Measurements from ENCODE around the gene FUS.
"Not testable (repeated sequence)": the region's sequence is repeated elsewhere in the genome, so short reads cannot be mapped to it uniquely, and the experiment has no call there.

Gene FUS

DNA sequence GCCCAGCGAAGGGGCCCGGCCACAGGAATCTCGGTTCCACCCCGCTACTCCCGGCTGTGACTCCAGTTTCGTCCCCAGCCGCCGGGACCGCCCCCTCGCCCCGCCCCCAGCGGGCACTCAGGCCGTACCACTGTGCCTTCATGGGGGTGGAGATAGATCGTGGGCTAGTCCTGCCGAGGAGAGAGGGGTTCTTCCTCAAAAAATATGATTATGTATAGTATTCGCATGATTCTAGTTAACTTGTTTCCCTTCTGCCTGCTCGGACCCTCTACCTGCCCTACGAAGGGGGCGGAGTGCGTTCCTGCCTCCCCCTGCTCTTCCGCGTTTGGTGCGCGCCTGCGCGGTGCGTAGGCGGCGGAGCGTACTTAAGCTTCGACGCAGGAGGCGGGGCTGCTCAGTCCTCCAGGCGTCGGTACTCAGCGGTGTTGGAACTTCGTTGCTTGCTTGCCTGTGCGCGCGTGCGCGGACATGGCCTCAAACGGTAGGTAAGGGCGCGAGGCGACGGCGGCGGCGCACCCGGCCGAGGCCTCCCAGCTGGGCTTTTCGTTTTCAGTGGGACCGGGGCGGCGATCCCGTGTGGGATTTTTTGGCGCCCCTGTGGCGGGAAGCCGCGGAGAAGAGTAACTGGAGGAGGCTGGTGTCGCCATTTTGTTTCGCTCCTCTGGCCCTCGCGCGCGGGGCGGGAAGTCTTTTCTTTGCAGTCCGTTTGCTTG, at the start of gene FUS:
Gene FUS, plus strand, starts transcription at position 393 of the 713 bp plus-strand sequence. Its CDS starts 76 bp downstream, at position 469.
- DNase-seq, result peak; percentile 90

DNA sequence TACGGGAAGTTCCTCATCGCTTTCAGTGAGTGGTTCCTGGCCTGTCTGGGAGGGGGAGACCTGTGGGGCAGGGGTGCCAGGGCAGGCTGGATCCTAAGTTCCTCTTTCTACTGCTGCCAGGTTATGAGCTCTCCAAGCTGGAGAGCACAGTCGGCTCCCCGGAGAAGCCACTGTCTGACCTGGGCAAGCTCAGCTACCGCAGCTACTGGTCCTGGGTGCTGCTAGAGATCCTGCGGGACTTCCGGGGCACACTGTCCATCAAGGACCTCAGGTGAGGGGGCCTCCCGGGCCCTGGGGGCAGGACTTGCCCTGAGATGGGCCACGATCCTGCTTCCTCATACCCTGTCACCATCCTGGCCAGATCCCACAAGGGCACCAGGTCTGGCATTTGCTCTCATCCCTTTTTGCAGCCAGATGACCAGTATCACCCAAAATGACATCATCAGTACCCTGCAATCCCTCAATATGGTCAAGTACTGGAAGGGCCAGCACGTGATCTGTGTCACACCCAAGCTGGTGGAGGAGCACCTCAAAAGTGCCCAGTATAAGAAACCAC, 49.5 kb upstream of the FUS start:
- DNase-seq, result no peak

DNA sequence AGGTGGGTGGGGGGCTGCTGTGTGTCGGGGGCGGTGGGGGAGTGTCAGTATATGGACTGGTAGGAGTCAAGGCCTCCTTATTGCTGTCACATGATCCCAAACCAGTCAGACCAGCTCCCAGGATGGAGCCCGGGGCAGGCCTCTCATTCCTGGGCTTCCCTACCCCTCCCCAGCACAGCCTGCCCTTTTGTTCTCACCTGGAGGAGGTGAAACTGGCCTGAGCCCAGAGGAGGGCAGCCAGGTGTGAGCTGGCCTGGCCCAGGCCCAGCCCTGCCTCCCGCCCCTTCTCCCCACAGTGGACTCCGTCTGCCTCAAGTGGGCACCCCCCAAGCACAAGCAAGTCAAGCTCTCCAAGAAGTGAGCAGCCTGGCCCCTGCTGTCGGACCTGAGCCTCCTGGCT, 49.0 kb upstream of the FUS start:
- DNase-seq, result no peak

DNA sequence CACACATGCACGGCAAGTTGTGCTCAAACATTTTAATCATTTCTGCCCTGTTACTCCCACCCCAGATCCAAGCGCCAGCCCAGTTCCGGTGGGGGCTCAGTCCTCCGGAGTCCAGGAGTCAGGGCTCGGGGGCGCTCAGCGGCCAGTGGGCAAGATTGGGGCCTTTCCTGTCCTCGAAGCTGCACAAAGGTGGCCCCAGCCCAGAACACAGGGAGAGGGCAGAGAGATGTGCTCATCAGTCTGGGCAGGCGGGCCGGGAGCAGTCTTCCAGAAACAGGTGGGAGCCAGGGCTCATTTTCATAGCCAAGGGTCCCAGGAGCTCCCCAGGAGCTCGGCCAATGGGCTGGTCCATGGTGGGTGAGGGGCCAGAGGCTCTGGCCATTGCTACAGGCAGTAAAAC, 48.5 kb upstream of the FUS start:
- DNase-seq, result no peak

DNA sequence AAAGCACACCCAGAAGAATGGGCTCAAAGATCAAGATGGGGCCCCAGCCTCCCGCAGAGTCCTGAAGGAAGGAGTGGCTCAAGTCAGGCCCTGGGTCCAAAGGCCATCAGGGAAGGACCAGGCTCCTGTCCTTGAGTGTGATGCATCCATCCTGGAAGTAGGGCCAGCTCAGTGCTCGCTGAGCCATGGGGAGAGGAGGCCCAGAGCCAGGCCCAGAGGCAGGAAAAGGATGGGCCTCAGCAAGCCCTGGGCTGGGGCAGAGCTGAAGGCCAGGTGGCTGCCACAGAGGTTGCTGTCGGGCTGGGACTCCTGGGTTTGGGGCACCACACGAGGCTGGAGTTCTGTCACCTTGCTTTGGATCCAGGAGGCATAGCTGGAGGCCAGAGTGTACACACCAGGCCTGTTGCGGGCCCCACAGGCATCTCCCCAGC, 48.1 kb upstream of the FUS start:
- DNase-seq, result no peak

DNA sequence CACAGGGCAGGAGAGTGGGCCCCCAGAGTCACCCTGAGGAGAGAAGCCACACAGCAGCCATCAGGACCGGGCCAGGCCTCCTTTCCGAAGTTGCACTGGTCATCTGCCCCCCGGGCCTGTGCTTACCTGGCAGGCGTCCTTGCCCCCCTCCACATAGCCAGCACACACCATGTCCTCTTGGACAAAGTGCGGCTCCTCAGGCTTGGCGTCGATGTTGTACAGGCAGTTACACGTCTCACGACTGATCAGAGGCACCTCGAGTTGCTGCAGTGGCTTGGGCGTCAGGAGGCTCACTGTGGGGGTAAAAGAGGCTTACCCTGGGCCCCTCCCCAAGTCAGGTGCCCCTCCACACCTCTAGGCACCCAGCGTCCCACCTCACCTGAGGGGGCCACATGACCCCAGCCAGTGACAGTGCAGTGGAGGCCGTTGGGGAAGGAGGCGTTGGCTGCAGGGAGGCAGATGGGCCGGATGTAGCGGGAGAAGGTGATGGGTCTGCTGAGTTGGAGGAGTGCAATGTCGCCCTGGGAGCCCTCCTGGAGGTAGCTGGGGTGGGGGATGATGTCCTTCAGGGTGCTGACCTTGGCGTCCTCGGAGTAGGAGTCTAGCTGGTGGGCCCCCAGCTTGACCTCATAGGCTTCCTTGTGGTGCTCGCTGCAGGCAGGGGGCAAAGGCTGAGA, 47.5 kb upstream of the FUS start:
- no peak for DNase-seq

DNA sequence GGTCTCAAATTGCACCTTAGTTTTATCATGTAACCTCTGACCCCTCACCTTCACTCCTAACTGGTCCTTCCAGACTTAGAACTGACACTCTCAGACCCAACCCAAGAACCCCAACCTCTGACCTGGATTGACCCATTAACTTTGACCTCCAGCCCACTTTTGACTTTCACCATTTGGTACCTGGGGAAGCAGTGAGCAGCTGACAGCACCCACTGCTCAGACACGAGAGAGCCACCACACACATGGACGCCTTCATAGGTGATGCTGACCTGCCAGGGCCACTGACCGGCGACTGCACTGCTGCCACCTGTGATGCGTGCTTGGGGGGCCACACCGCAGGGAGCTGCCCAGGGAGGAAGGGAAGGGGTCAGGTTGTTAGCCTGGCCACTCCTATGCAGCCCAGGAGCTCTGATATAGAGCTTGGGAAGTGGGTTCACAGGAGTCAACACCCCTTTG, 46.9 kb upstream of the FUS start:
- no peak for DNase-seq

DNA sequence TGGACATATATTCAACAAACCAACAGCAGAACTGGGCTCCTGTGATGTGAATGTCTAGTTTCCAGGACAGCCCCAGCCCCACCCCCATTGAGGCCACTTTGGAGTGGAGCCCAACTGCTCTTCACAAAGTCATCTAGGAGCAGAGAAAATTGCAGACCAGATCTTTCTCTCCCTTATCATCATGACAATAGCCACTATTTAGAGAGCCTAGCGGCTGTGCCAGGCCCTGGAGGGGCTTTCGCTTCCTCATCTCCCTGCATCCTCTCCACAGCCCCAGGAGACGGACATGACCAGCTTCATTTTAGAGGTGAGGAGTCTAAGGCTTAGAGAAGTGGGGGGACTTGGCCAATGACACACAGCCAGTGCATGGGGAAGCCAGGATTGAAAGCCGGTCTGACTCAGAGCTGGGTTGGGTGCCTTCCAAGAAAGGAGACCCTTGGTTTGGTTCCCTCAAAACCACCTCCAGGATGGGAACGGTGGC, 45.8 kb upstream of the FUS start:
- no peak for DNase-seq

DNA sequence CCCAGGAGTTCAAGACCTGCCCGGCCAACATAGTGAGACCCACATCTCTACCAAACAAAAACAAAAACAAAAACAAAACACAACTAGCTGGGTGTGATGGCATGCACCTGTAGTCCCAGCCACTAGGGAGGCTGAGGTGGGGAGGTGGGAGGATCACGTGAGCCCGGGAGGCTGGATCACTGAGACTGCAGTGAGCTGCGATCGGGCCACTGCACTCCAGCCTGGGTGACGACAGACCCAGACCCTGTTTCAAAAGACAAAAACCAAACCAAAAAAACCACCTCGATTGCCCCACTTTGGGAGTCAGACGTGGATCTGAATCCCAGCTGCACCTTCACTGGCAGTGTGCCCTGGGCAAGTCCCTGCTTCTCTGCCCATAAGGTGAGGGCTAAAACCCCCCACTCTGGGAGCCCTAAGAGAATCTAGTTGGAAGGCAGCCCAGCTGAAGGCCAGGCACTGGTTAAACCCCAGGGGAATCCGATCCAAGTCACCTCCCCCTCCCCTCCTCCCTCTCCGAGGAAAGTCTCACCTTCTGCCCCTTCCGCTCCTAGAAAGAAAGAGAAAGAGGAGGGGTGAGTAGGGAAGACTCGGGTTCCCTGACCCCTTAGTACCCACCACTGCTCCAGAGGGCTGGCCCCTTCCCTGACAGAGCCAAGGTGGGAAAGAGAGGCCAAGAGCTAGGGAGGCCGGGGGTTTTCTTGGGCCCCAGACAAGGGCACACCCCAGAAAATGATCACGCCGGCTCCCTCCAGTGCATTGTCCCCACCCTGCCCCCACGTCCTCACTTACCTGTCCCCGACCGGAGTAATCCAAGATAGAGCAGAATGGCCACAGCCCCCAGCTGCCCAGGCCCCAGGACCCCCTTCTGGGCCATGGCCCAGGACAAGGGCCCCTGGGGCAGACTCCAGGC, 45.1 kb upstream of the FUS start:
- DNase-seq, result no peak

DNA sequence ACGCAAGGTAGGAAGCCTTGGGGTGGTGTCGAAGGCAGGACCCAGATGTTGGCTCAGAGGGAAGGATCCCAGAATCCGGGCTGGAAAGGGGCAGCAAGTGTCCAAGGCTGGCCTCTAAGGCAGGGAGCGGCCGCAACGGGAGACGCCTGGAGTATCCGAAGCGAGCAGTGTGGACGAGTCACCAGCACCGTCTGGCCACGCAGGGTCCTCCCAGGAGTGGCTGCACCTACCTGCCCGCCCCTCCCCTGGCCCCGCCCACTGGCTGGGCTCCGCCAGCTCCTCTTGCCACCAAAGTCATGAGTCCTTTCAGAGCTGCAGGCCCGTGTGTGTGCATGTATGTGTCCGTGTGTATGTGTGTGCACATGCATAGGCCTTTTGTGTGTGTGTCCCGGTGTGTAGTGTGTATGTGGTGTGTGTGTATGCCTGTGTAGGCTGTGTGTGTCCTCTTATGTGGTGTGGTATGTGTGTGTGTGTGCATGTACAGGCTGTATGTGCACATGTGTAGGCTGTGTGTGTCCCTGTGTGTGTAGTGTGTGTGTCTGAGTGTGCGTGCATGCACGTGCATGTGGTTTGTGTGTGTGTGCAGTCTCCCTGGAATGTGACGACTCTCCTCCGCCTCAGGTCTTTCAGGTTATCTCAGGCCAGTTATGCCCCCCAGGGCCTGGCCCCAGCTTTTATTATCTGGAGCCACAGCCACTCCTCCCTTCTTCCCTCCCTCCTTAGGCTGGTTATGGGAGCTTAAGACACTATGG, 44.2 kb upstream of the FUS start, which contains the start of gene PRSS8:
Gene PRSS8, minus strand, starts transcription at position 193 of the 752 bp plus-strand sequence. CDS start 229 bp downstream, outside the sequence.
- DNase-seq, result no peak

DNA sequence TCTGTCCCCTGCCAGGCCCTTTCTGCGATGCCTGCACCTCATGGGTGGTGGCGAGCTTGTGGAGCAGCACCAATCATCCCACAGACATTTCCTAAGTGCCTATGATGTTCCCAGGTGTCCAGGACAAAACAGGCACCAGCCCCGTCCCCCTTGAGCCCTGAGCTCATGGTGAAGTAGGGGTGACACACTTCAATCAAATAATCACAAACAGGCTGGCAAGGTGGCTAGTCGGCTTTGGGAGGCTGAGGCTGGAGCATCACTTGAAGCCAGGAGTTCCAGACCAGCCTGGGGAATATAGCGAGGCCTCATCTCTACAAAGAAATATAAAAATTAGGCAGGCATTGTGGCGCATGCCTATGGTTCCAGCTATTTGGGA, 43.7 kb upstream of the FUS start:
- DNase-seq, result no peak

DNA sequence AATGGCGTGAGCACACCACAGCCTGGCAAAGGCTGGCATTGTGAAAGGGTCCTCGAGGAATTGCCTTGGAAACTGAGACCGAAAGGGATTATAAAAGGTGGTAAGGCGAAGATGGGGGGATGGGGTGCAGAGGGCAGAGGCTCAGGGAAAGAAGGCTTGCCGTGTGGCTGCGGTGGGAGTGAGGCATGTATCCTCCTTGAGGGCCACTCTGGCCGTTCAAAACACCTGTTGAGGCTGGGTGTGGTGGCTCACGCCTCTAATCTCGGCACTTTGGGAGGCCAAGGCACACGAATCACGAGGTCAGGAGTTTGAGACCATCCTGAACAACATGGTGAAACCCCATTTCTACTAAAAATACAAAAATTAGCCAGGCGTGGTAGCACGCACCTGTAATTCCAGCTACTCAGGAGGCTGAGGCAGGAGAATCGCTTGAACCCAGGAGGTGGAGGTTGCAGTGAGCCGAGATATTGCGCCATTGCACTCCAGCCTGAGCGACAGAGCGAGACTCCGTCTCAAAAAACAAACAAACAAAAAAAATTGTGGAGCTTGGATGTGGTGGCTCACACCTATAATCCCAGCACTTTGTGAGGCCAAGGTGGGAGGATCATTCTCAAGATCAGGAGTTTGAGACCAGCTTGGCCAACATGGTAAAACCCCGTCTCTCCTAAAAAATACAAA, 43.0 kb upstream of the FUS start:
- not testable (repeated sequence) for DNase-seq

DNA sequence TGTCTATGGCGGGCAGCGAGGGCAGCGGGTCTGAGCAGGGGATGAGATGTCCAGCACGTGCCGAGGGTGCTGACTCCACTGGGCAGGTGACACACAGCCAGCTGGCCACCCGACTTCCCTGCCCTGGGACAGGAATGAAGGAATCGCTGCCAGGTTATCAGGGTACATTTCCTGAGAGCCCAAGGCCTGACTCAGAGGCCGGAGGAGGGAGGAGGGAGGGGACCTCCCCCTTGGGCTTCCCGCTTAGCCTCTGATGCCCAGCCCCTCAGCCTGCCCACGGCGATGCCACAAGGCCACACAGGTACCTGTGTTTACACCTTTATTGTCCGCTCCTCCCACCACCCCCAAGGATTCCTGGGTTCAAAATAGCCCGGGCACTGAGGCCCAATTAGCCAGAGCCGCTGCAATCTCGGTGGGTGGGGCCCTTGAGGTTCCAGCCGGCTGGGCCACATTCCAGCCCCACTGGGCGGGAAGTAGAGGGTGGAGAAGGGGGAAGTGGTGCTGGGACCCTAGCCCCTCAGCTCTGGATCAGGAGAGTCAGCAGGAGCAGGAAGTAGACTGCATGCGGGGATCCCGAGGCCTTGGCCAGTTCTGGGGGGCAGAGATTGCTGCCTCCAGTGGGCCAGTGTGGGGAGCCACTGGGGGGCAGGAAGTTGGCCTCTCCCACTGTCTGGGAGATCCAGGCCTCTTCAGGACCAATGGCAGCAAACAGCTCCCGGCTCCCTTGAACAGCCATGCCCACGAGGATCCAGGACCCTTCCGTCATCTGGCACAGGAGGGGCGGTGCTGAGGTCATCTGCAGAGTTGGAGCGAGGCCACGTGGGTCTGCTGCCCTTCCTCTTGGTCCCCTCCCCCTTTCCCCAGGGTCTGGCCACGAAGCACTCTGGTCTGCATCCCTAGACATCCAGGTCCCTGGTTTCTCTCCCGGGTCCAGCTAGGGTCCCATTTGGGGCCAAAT, 41.0 kb upstream of the FUS start:
- no peak for DNase-seq

DNA sequence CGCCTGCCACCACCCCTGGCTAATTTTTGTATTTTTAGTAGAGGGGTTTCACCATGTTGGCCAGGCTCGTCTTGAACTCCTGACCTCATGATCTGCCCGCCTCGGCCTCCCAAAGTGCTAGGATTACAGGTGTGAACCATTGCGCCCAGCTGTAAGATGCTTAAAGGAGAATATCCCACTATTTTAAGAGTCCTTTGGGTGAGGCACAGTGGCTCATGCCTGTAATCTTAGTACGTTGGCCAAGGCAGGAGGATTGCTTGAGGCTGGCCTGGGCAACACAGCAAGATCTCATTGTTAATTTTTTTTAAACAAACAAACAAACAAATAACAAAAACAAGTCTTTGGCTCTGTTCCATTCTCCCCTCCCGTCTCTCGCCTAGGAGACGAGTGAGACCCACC, 38.9 kb upstream of the FUS start:
- DNase-seq, result not testable (repeated sequence)

DNA sequence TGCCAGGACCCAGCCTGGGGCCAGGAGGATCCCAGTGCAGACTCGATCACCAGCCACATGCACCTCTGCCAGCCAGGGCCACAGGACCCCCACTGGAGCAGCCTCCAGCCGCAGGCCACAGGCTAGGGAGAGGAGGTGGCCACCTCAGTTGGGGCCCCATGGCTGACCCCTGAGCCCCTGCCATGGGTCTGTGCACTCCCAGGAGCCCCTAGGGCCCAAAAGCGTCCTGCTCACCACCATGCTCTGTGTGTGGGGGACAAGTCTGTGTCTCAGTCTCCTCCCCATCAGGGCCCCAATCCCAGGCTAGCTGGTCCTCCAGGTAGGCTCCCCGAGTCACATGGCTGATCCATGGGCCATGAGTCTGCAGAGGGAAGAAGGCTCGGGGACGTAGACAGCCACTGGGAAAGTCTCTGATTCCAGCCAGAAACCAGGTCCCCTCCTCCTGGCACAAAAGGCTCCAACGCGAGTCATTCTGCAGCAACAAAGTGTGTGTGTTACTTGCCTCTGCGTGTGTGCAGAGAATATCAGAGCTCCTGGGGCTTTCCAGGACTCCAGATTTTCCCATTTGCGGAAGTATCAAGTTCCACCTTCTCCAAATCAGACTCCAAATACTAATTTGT, 38.3 kb upstream of the FUS start:
- DNase-seq, result no peak

DNA sequence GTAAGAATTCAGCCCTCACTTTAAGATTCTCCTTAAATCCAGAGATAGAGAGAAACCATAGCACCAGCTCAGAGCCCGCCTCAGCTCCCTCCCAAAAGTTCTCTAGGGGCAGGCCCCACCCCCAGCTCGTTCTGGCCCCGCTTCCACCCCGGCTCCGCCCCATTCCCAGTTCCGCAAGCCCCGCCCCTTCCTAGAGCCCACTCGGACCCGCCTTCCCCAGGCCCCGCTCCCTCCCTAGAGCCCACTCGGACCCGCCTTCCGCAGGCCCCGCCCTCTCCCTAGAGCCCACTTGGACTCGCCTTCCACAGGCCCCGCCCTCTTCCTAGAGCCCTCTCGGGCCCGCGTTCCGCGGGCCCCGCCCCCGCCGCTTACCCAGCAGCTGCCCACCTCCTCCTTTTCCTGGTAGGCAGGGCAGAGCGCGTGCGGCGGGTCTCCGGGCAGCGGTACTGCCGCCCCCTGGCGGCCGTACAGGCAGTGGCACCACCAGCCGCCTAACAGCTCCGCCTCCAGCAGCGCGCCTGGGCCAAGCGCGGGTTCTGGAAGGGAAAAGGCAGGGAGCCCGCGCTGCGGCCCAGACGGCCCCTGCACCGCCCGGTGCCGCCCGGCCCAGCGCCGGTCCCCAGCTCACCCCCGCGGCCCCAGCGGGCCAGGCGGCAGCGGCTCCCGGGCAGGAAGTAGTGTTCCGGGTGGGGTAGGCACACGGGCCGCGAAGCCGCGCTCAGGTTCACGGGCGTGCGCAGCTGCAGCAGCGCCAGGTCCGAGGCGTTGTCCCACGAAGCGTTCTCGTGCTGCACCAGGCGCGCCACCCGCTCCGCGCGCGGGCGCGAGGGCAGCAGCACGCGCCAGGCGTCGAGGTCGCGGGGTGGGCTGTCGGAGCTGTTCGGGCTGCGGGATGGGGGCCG, 37.6 kb upstream of the FUS start:
- peak; percentile 94 for DNase-seq

DNA sequence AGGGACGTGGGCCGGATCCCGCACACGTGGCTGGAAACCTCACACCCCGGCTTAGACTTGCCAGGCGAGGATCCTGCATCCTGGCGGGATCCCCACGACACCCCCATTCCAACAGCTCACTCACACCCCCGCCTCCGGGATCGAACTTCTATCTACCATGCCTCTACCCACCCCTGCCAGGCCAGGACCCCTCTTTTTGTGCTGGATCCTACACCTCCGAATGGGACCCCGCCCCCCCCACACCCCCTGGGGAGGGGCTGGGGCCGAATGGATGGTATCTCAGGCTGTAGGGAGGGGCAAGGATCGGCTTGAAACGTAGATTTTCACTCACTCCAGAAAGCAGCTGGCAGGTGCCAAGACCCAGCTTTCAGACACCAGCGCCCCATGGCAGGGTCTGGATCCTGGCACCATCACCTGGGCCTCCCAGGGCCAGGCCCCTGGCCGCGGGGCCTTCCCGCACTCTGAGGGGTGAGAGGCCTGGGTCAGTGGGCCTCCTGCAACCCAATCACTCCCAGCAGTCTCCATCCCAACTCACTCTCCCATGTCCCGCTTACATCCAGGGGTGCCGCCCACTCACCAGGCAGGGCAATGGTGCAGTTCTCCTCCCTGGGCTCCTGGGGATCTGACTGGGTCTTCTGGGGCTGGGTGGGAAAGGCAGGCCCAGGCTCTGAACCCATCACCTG, 36.8 kb upstream of the FUS start:
- DNase-seq, result no peak

DNA sequence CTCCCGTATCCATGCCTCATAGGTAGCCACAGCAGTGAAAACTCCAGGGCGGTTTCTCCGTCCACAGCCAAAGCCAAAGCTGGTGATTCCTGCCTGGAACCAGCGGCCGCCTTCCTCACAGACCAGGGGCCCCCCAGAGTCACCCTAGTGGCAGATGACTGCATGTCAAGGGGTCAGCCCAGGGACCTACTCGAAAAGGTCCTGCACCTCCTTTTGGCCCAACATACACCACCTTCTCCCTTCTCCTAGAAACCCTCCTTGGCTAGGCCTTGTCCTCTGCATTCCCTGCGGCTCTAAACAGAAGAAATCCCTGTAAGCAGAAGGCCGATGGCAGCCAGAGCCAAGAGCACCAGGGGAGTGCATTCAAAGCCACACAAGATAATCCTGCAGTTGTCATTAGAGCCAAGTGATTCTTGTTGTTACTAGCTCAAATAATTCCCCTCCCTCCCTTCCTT, 36.2 kb upstream of the FUS start:
- DNase-seq, result no peak

Data from activated CD4-positive, alpha-beta T cell treated with anti-CD3 and anti-CD28 coated beads for 1 hour (primary cell).